Right lobe of liver (tissue), 6 donors: ENCODE measurements around the gene PPM1F. TPM values are rescaled to one million over a fixed set of nuclear protein-coding genes. Genes with fewer than 3 reads are reported as not detected.
"Not testable (repeated sequence)": the region's sequence is repeated elsewhere in the genome, so short reads cannot be mapped to it uniquely, and the experiment has no call there.

ENCODE experiments used
- ATAC-seq, 4 donors: fragments of 200-7000 bp; cut with Tn5 transposase; one replicate each; pipeline ENCODE4 v1.9.1; 2020; ENCODE audit warnings: mild to moderate bottlenecking in 4 of 4, moderate library complexity in 4 of 4
- DNase-seq, 3 donors: peaks; one replicate each; pipeline ENCODE4 v3.0.0-alpha.2; 2020
- H3K27ac ChIP-seq, 3 donors: fragments of 200-600 bp; one replicate each; pipeline ENCODE4 v1.8.0; 2022
- H3K27me3 ChIP-seq, 2 donors: fragments of 200-600 bp; one replicate each; pipeline ENCODE4 v1.8.0; 2022
- H3K36me3 ChIP-seq, 4 donors: fragments of 200-600 bp; sonication (generic) in 1 of 4; one replicate each; pipeline versions ENCODE4 v1.5.1 to v1.8.0; 2017 to 2022; ENCODE audit warnings: control low read depth in 1 of 4
- H3K4me1 ChIP-seq, 4 donors: fragments of 200-600 bp; sonication (generic) in 1 of 4; one replicate each; pipeline versions ENCODE4 v1.5.1 to v1.8.0; 2017 to 2022; ENCODE audit warnings: control low read depth in 1 of 4
- H3K4me3 ChIP-seq, 3 donors: fragments of 200-600 bp; one replicate each; pipeline ENCODE4 v1.8.0; 2022
- H3K9me3 ChIP-seq, 4 donors: fragments of 200-600 bp; sonication (generic) in 1 of 4; one replicate each; pipeline versions ENCODE4 v1.5.1 to v1.8.0; 2017 to 2022; ENCODE audit warnings: control low read depth in 1 of 4
- POLR2A ChIP-seq: fragments of 450-650 bp; IDR thresholded peaks from one replicate; pipeline ENCODE4 v1.6.1; 2017; ENCODE audit warnings: antibody characterized with exemption, mild to moderate bottlenecking
- whole genome bisulfite sequencing: methylation state at CpG from one replicate; pipeline ENCODE4 v1.1.6; 2018; ENCODE audit warnings: low coverage, low lambda C conversion rate; ENCODE audit not compliant: insufficient coverage; ENCODE audit errors: missing lambda C conversion rate; 5-methylcytosine and 5-hydroxymethylcytosine counted together
- intact Hi-C, 2 donors: fragments of 100-400 bp; cut with DNase I; formaldehyde crosslinking; loops; one replicate each; pipeline versions ENCODE4 v1.11.2 to v1.14.1; 2022
- total RNA-seq, 6 experiments: library from RNA; depleted of rRNA in 2 of 6; stranded (reverse); fragments of >200 nt in 2 of 6; fragmentation: NEBNext Ultra II Directional in 3 of 6; extraction: Animal tissue kit (Norgen Biotek cat#: 25700) in 3 of 6; gene quantifications; one replicate each; pipeline versions ENCODE4 v1.1.0 to v1.2.4, GENCODE V29; 2016 to 2023
- TF ChIP-seq, protein P1 (sequence below), 4 donors: fragments of 200-600 bp in 3 of 4; fragments of 450-650 bp in 1 of 4; IDR thresholded peaks; one replicate each; pipeline versions ENCODE4 v1.5.1 to v1.8.0; 2016 to 2022; ENCODE audit warnings: antibody characterized with exemption in 4 of 4, mild to moderate bottlenecking in 2 of 4
- donor health status: DM: no; HTN: yes; CAD: no.
- donor health status: DM: no; HTN: no; CAD: no.
- donor health status: DM: no; HTN: no; CAD: no.
- donor health status: DM: no; HTN: yes; CAD: no.
- donor health status: DM: no; HTN: yes; CAD: no.

The PPM1F gene
- total RNA-seq, 6 experiments from 2014 or later, result 5.0 to 19.4 (median 12.8) TPM

GRCh38 chr22:21896951-21897513, 55.6 kb downstream of the PPM1F start:
- Histone ChIP-seq H3K4me3 (no peak overlapping the region), H3K27ac (no peak overlapping the region), H3K4me1 (no peaks in the 10 kb centered on the region), H3K9me3 (no peaks in the 10 kb centered on the region), H3K36me3 (no peaks in the 10 kb centered on the region), H3K27me3 (no peaks in the 10 kb centered on the region)
- TF ChIP-seq, protein P1, sequence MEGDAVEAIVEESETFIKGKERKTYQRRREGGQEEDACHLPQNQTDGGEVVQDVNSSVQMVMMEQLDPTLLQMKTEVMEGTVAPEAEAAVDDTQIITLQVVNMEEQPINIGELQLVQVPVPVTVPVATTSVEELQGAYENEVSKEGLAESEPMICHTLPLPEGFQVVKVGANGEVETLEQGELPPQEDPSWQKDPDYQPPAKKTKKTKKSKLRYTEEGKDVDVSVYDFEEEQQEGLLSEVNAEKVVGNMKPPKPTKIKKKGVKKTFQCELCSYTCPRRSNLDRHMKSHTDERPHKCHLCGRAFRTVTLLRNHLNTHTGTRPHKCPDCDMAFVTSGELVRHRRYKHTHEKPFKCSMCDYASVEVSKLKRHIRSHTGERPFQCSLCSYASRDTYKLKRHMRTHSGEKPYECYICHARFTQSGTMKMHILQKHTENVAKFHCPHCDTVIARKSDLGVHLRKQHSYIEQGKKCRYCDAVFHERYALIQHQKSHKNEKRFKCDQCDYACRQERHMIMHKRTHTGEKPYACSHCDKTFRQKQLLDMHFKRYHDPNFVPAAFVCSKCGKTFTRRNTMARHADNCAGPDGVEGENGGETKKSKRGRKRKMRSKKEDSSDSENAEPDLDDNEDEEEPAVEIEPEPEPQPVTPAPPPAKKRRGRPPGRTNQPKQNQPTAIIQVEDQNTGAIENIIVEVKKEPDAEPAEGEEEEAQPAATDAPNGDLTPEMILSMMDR (IDR thresholded peaks at IDR 0.05), result no peak
- TF ChIP-seq POLR2A, result no peak
- ATAC-seq (no peak), DNase-seq (no peak)
- 88% methylated on average over 5 of the region's 5 CpGs for WGBS
- intact Hi-C loops, result no loop called here

DNA sequence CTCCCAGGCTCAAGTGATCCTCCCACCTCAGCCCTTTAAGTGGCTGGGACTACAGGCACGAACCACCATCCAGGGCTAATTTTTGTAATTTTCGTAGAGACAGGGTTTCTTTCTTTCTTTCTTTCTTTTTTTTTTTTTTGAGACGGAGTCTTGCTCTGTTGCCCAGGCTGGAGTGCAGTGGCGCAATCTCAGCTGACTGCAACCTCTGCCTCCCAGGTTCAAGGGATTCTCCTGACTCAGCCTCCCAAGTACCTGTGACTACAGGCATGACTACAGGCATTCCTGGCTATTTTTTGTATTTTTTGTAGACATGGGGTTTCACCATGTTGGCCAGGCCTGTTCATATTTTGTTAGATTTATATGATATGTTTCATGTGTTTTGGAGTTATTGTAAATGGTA, 56.4 kb downstream of the PPM1F start:
- ATAC-seq, H3K4me3 ChIP-seq, intact Hi-C loops, H3K36me3 ChIP-seq, H3K27me3 ChIP-seq, H3K27ac ChIP-seq, H3K9me3 ChIP-seq, DNase-seq, H3K4me1 ChIP-seq: not testable (repeated sequence)
- WGBS, result 83% methylated on average over 4 of the region's 4 CpGs

- no peak overlapping the region for H3K27ac ChIP-seq
- no peak for DNase-seq
- no peak for TF ChIP-seq POLR2A
- TF ChIP-seq, protein P1 (IDR thresholded peaks at IDR 0.05), result no peak
- H3K27me3 ChIP-seq, result no peaks in the 10 kb centered on the region
- no peaks in the 10 kb centered on the region for H3K9me3 ChIP-seq
- no peak for ATAC-seq
- H3K4me3 ChIP-seq, result no peak overlapping the region
- H3K4me1 ChIP-seq, result no peaks in the 10 kb centered on the region
- H3K36me3 ChIP-seq, result no peaks in the 10 kb centered on the region
- WGBS, result 91% methylated on average over 7 of the region's 8 CpGs
- intact Hi-C loops, result no loop called here
These were observed 57.8 kb downstream of the PPM1F start for GRCh38 chr22:21894799-21895198.

DNA sequence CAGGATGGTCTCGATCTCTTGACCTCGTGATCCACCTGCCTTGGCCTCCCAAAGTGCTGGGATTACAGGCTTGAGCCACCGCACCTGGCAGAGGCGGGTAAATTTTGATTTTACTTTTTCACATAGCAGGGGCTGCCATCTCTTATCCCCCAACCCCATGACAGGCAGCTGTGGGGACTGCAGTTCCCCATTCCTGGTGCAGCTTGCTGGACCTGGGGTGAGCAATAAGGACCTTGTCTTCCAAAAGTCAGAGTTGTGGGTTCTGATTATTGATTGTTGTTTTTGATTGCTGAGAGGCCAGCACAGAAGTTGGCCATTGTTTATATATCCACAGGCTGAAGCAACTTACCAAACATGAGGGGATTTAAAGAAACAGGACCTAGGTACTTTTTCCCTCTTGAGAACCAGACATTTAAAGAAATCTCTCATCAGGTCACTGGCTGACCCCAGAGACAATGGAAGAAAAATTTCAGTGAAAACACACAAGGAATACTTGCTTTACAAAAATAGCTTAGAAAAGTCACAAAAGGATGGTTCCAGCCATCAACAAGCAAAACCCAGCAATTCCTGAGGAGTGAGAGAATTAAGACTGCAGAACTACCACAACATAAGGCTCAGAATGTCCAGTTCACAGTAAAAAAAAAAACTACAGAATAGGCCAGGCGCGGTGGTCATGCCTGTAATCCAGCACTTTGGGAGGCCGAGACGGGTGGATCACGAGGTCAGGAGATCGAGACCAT, 63.2 kb downstream of the PPM1F start:
- 92% methylated on average over 10 of the region's 10 CpGs for WGBS
- Histone ChIP-seq H3K36me3 (no peaks in the 10 kb centered on the region), H3K9me3 (no peaks in the 10 kb centered on the region), H3K4me1 (no peaks in the 10 kb centered on the region), H3K27me3 (no peaks in the 10 kb centered on the region), H3K4me3 (no peak overlapping the region), H3K27ac (no peak overlapping the region)
- DNase-seq (no peak), ATAC-seq (no peak)
- TF ChIP-seq POLR2A, result no peak
- TF ChIP-seq, protein P1 (IDR thresholded peaks at IDR 0.05), result no peak
- intact Hi-C loops, result no loop called here

- ATAC-seq (no peak), DNase-seq (no peak)
- no peaks in the 10 kb centered on the region for H3K36me3 ChIP-seq
- H3K27ac ChIP-seq, result no peak overlapping the region
- no peak for TF ChIP-seq POLR2A
- TF ChIP-seq, protein P1 (IDR thresholded peaks at IDR 0.05), result no peak
- intact Hi-C loops, result no loop called here
- H3K4me3 ChIP-seq, result no peak overlapping the region
- H3K27me3 ChIP-seq, result no peaks in the 10 kb centered on the region
- H3K4me1 ChIP-seq, result no peaks in the 10 kb centered on the region
- no peaks in the 10 kb centered on the region for H3K9me3 ChIP-seq
These were observed 64.8 kb downstream of the PPM1F start for GRCh38 chr22:21887841-21888240.

- H3K27me3 ChIP-seq, intact Hi-C loops, H3K4me3 ChIP-seq, H3K9me3 ChIP-seq, H3K36me3 ChIP-seq, H3K4me1 ChIP-seq, ATAC-seq, H3K27ac ChIP-seq, DNase-seq: not testable (repeated sequence)
- WGBS, result no CpG with 5 or more reads among the region's 26 CpGs
These were observed 68.7 kb downstream of the PPM1F start for GRCh38 chr22:21883930-21884329.

DNA sequence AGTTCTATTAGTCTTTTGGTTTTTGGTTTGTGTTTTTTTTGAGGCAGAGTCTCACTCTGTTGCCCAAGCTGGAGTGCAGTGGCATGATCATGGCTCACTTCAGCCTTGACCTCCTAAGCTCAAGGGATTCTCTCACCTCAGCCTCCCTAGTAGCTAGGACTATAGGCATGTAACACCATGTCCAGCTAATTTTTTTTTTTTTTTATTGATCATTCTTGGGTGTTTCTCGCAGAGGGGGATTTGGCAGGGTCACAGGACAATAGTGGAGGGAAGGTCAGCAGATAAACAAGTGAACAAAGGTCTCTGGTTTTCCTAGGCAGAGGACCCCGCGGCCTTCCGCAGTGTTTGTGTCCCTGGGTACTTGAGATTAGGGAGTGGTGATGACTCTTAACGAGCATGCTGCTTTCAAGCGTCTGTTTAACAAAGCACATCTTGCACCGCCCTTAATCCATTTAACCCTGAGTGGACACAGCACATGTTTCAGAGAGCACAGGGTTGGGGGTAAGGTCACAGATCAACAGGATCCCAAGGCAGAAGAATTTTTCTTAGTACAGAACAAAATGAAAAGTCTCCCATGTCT, 69.8 kb downstream of the PPM1F start:
- H3K9me3 ChIP-seq, H3K27ac ChIP-seq, H3K36me3 ChIP-seq, H3K27me3 ChIP-seq, ATAC-seq, H3K4me3 ChIP-seq, H3K4me1 ChIP-seq, intact Hi-C loops, DNase-seq: not testable (repeated sequence)
- WGBS, result 20% methylated on average over 1 of the region's 7 CpGs
